ENCODE measurements around the gene COL25A1.
"Not testable (repeated sequence)": the region's sequence is repeated elsewhere in the genome, so short reads cannot be mapped to it uniquely, and the experiment has no call there.

Gene COL25A1

DNA sequence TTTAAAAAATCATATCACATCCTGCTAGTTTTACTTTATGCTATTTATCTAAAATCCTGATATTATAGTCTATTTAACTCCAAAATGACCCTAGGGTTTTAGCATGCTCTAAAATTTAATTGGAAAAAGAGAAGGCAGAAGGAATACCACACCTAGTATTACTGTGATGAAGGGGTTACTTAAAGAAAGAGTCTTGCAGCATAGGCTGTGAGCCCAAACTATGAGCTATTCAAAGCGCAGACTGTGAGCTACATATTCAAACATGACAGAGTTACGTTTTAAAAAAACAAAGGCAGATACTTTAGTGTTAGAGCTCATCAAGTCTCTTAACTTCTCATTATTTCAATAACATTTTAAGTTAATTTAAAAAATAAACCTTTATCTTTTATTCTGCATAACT, 291.9 kb downstream of the COL25A1 start:
- no peak for DNase-seq (ENCODE audit: low spot score)

DNA sequence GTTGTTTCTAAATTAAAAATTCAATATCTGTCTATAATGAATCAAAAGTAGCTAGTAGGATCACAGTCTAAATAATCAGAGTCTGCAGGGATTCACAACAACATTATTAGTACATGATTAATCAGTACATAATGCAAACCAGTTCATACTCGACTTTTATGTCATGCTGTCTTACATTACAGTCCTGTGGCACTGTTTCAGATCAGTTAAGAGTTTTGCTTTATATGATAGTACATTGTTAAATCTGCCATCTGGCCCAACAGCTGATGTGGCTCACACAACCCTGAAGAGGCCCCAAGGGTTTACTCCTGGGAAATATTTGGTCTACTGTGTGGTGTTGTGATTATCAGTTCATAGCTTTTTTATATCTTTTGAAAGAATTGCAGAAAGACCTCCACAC, 292.5 kb downstream of the COL25A1 start:
- DNase-seq (ENCODE audit: low spot score): no peak

- DNase-seq (ENCODE audit: low spot score): no peak
Observed at GRCh38 chr4:109007976-109008375, 294.5 kb downstream of the COL25A1 start.

- no peak for DNase-seq (ENCODE audit: low spot score)
Observed at GRCh38 chr4:109005523-109005922, 296.9 kb downstream of the COL25A1 start.

GRCh38 chr4:109004418-109004817, 298.0 kb downstream of the COL25A1 start:
- DNase-seq (ENCODE audit: low spot score): no peak

GRCh38 chr4:109003964-109004363, 298.5 kb downstream of the COL25A1 start:
- no peak for DNase-seq (ENCODE audit: low spot score)

- DNase-seq (ENCODE audit: low spot score): no peak
Observed at GRCh38 chr4:108991551-108992328, 310.7 kb downstream of the COL25A1 start.

GRCh38 chr4:108988464-108989195, 313.8 kb downstream of the COL25A1 start:
- no peak for DNase-seq (ENCODE audit: low spot score)

DNA sequence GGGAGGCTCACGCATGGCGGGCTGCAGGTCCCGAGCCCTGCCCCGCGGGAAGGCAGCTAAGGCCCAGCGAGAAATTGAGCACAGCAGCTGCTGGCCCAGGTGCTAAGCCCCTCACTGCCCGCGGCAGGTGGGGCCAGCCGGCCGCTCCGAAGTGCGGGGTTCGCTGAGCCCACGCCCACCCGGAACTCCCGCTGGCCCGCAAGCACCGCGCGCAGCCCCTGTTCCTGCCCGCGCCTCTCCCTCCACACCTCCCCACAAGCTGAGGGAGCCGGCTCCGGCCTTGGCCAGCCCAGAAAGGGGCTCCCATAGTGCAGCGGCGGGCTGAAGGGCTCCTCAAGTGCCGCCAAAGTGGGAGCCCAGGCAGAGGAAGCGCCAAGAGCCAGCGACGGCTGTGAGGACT, 318.0 kb downstream of the COL25A1 start:
- DNase-seq (ENCODE audit: low spot score): not testable (repeated sequence)

DNA sequence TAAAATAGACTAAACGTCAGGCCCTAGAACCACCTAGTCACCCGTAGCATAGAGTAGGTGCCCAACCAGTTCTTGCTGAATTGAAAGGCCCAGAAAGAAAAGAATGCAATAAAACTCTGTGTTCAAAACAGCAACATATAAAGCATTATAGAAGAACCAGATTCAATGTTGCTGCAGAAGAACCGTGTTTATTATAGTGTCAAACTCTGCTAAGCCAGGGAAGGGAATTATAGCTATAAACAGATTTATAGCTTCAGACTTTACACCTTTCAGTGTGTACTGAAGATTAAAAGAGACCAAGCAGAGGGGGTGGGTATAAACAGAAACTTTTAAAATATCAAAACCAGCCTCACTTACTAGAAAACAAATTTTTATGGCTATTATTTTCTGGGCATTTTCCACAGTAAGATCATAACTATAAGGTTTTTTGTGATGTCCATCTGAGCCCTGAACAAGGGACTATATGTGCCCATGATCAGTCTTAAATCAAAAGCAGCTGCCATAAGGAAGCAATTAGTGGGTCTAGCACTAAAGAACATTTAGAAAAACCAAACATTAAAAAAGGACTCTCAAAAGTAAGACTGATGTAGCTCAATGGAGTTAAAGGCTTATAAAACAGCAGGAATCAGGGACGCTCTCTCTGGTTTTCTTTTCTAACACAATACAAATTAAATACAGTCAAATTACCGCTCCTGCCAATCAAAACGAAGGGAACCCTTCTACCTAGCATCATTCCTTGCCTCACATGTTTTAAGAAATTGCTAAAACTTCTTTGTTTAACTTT, 319.9 kb downstream of the COL25A1 start:
- no peak for DNase-seq (ENCODE audit: low spot score)

DNA sequence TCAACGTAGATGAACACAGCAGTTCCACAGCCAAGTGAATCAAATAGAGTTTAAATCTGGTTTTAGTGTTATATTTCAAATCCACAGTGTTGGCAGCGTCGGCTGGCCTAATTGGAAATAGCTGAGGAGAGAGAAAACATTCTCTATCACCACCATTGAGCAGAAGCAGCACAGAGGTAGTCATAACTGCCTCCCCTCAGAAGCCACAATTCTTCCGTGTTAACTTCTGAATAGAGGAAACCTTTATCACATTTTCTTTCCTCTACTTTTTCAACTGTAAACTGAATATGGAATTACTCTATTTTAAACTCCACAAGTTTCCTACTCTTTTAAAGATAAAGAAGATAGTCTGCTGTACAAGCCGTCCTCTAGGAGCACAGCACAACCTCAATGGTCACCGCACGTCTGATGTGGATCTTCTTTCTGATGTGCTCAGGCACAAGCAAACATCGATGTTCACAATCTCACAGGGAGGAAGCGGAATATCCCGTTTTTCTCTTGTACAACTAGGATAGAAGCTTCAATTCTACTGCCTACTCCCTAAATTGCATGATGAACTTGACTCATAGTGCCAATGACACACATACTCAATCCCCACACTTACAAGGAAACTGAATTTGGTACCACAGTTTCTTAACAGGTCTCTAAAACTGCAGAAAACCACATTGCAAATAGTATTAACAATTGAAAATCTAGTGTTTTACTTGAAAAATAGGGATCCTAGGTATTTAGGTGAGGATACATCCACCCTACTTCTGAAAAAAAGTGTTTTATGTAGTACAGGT, 321.8 kb downstream of the COL25A1 start:
- no peak for DNase-seq (ENCODE audit: low spot score)

- DNase-seq (ENCODE audit: low spot score): no peak
Observed at GRCh38 chr4:108979759-108980158, 322.7 kb downstream of the COL25A1 start.

GRCh38 chr4:108978066-108978465, 324.4 kb downstream of the COL25A1 start:
- no peak for DNase-seq (ENCODE audit: low spot score)

- DNase-seq (ENCODE audit: low spot score): no peak
Observed at GRCh38 chr4:108972613-108973283, 329.7 kb downstream of the COL25A1 start.

GRCh38 chr4:108971473-108971872, 331.0 kb downstream of the COL25A1 start:
- no peak for DNase-seq (ENCODE audit: low spot score)

GRCh38 chr4:108965472-108966076, 336.9 kb downstream of the COL25A1 start:
- DNase-seq (ENCODE audit: low spot score): no peak

DNA sequence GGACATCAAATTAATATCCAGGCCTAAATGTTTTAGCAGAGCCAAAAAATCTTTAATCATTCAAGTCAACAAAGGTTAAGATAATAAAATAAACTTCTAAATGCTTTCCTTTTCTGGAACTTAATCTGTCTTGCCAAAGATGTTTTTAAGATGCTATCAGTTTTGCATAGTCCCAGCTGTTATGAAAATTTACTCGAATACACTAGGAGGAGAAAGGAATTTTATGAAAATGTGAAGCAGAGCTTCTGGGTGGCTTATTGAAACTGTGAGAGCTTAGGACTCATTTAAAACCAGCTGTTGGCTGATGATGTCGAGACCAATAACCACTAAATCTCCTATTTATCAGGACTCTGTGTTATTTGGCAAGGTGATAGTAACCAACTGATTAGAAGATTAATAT, 337.4 kb downstream of the COL25A1 start:
- DNase-seq (ENCODE audit: low spot score): no peak

DNA sequence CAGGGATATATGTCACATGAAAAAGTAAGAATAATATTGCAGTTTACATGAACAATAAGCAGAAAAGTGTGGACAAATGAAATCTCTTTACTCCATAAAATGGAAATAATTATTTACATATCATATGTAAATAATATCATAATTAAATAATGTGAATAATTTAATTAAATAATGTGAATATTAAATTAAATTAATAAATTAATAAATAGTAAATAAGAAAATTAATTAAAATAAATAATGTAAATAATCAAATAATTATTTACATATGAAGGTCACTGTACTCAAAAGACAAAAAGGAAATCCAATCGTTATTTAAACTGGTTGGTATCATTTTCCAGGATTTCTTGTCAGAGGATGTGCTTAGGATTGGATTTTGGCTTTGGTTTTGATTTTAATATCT, 338.5 kb downstream of the COL25A1 start:
- DNase-seq (ENCODE audit: low spot score): no peak

DNA sequence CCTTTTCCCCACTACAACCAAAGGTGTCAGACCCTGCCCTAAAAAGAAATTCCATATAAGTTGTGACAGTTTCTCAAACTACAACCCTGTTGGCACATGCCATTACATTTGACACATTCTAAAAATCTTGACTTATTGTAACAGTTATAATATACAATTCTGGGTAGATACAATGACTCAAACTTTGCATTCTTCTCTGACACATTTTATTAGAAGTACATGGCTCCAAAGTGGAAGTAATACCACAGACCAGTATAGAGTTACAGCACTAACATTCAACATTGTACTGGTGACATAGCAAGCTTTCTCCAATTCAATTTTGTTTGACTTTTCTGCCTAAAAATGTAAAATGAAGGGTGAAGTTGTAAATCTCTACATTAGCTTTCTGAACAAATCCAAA, 343.0 kb downstream of the COL25A1 start:
- DNase-seq (ENCODE audit: low spot score): no peak

DNA sequence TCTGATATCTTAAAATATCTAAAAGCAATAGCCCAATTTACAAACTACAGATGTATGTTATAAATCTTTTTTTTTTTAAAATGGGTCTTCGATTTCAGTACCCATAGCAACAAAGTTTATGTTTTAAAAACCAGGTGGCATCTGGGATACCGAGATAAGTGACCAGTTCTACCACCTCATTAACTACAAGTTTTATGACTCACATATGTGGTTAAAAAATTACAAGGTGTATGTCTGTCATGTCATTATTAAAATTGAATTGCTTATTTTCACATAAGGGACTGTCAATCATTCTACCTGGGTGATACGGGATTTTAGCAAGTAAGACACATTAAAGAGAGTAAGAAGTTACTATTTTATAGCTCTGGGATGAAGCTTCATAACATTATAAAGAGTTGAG, 347.6 kb downstream of the COL25A1 start:
- no peak for DNase-seq (ENCODE audit: low spot score)

DNA sequence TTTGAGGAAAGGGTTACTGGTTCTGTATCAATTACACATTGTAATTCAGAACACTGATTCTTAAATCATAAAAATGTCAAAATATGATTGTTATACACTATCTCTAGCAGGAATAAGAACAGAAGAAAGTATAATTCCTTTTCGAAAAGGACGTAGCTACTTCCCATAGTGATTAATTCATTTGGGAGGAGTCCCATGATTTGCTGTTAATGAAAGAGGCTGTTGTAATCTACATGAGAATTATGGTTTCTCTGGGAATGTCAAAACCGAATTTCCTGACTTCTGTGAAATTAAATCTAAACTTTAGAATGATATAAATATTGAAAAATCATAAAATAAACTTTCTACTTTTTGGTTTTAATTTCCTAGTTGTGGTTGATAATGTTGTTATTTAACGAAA, 348.5 kb downstream of the COL25A1 start:
- DNase-seq (ENCODE audit: low spot score): no peak
